Endothelial cell of umbilical vein (primary cell): ENCODE results near the gene FRS2. TPM values are rescaled to one million over a fixed set of nuclear protein-coding genes. Genes with fewer than 3 reads are reported as not detected.

Experiments used
- BruUV-seq: library from RNA; stranded (reverse); fragments of 400-500 nt; replicated peaks from 2 replicates; lab custom pipeline; 2021; lab: Mats Ljungman, UMichigan
- CTCF ChIA-PET: fragments of 300-600, 350-600 bp; sonication (Branson Sonifier 250); formaldehyde crosslinking; loops from one replicate; lab custom pipeline; 2021; ENCODE audit warnings: antibody characterized with exemption, inconsistent platforms; lab: Charles Lee
- POLR2A ChIA-PET: fragments of 300-600, 350-600 bp; sonication (Branson Sonifier 250); formaldehyde crosslinking; loops from one replicate; lab custom pipeline; 2021; ENCODE audit warnings: antibody characterized with exemption, inconsistent platforms; lab: Charles Lee
- DNase-seq: peaks from one replicate; pipeline ENCODE4 v3.0.0-alpha.2; 2011; ENCODE audit warnings: low read depth, low spot score
- FAIRE-seq: peaks from 2 replicates; lab custom pipeline; 2011; peaks lifted over from hg19 to GRCh38; lab: Jason Lieb, UNC
- H2AFZ ChIP-seq: 2 replicates; pipeline ENCODE4 v1.6.0; 2012; ENCODE audit warnings: low read depth, low read length, control low read depth, inconsistent platforms
- H3K27ac ChIP-seq: 2 replicates; pipeline ENCODE4 v1.5.1; 2011; ENCODE audit warnings: low read depth, mild to moderate bottlenecking, control low read depth, low read length, moderate library complexity; ENCODE audit not compliant: insufficient read depth
- H3K27me3 ChIP-seq, 2 experiments: 2 replicates each; pipeline versions ENCODE4 v1.6.0 to v1.6.1; 2011; ENCODE audit warnings: low read length in 2 of 2, mixed read lengths in 1 of 2; ENCODE audit not compliant: control insufficient read depth in 2 of 2, insufficient read depth in 2 of 2
- H3K36me3 ChIP-seq, 2 experiments: 2 replicates in 1 of 2; 3 replicates in 1 of 2; pipeline ENCODE4 v1.5.1; 2011; ENCODE audit warnings: low read length in 2 of 2, mild to moderate bottlenecking in 1 of 2, moderate library complexity in 1 of 2; ENCODE audit not compliant: control insufficient read depth in 2 of 2, insufficient read depth in 2 of 2; ENCODE audit errors: extremely low read depth in 1 of 2
- H3K4me1 ChIP-seq: 3 replicates; pipeline ENCODE4 v1.5.1; 2011; ENCODE audit warnings: mild to moderate bottlenecking, low read length; ENCODE audit not compliant: control insufficient read depth, insufficient read depth; ENCODE audit errors: extremely low read depth
- H3K4me2 ChIP-seq: 2 replicates; pipeline ENCODE4 v1.6.1; 2011; ENCODE audit warnings: low read length, control low read depth, mixed read lengths; ENCODE audit not compliant: insufficient read depth
- H3K4me3 ChIP-seq, 3 experiments: fragments of 200-600 bp in 1 of 3; sonication (generic), shearing (Covaris generic) in 1 of 3; replicated peaks in 1 of 3; 2 replicates each; pipeline ENCODE4 v1.5.1; 2011 to 2016; ENCODE audit warnings: control low read depth in 3 of 3, low read length in 3 of 3, mild to moderate bottlenecking in 2 of 3, inconsistent platforms in 1 of 3, low read depth in 1 of 3, moderate library complexity in 1 of 3; ENCODE audit not compliant: insufficient read depth in 1 of 3
- H3K79me2 ChIP-seq: 2 replicates; pipeline ENCODE4 v1.6.0; 2012; ENCODE audit warnings: low read length, inconsistent platforms; ENCODE audit not compliant: control insufficient read depth, insufficient read depth
- H3K9ac ChIP-seq: replicated peaks from 2 replicates; pipeline ENCODE3; 2011; ENCODE audit warnings: low read length, control low read depth; ENCODE audit not compliant: insufficient read depth; ENCODE audit errors: extremely low read depth
- H3K9me1 ChIP-seq: replicated peaks from 3 replicates; pipeline ENCODE4 v1.6.0; 2011; ENCODE audit warnings: mild to moderate bottlenecking, low read length; ENCODE audit not compliant: control insufficient read depth, insufficient read depth; ENCODE audit errors: extremely low read depth
- H3K9me3 ChIP-seq: replicated peaks from 2 replicates; pipeline ENCODE4 v1.5.1; 2012; ENCODE audit warnings: low read length, inconsistent platforms; ENCODE audit not compliant: control insufficient read depth, insufficient read depth
- H4K20me1 ChIP-seq: replicated peaks from 2 replicates; pipeline ENCODE3; 2011; ENCODE audit warnings: mild to moderate bottlenecking, low read length; ENCODE audit not compliant: control insufficient read depth, insufficient read depth; ENCODE audit errors: extremely low read depth
- EZH2 ChIP-seq: IDR thresholded peaks from 2 replicates; pipeline ENCODE4 v1.6.1; 2012; ENCODE audit warnings: borderline replicate concordance, low read depth, mild to moderate bottlenecking, moderate library complexity, low read length, inconsistent platforms; ENCODE audit not compliant: severe bottlenecking
- FOS ChIP-seq: IDR thresholded peaks from 2 replicates; pipeline ENCODE4 v1.6.1; 2011; ENCODE audit warnings: mild to moderate bottlenecking, low read length, moderate library complexity, borderline replicate concordance; ENCODE audit not compliant: insufficient read depth
- GATA2 ChIP-seq: IDR thresholded peaks from 2 replicates; pipeline ENCODE4 v1.7.0; 2011; ENCODE audit warnings: low read depth, mild to moderate bottlenecking, moderate library complexity, mixed read lengths, low read length; ENCODE audit not compliant: insufficient read length, insufficient read depth
- JUN ChIP-seq: IDR thresholded peaks from 2 replicates; pipeline ENCODE4 v1.6.1; 2011; ENCODE audit warnings: borderline replicate concordance, low read depth; ENCODE audit not compliant: insufficient read length, insufficient read depth
- MYC ChIP-seq: IDR thresholded peaks from one replicate; pipeline ENCODE4 v1.6.1; 2011; ENCODE audit warnings: mild to moderate bottlenecking, low read depth, low read length
- POLR2A ChIP-seq: IDR thresholded peaks from 2 replicates; pipeline ENCODE4 v1.6.1; 2012; ENCODE audit warnings: low read depth, mild to moderate bottlenecking, control low read depth, low read length
- POLR2AphosphoS5 ChIP-seq: IDR thresholded peaks from 2 replicates; pipeline ENCODE4 v1.6.1; 2012; ENCODE audit warnings: low read depth, mild to moderate bottlenecking, control low read depth, low read length, moderate library complexity; ENCODE audit not compliant: insufficient read depth
- dilution Hi-C: fragments of 300-500 bp; cut with MboI; formaldehyde crosslinking; loops from one replicate; pipeline ENCODE4 v1.15.0; 2019; ENCODE audit warnings: low sequenced_read_pairs; ENCODE audit not compliant: extremely low pct_ligation_motif_present
- intact Hi-C: fragments of 100-400 bp; cut with micrococcal nuclease; formaldehyde crosslinking; loops from one replicate; pipeline ENCODE4 v1.10.0; 2022
- polyA plus RNA-seq, 4 experiments: library from polyadenylated mRNA; depleted of rRNA in 3 of 4; stranded (reverse) in 3 of 4; unstranded in 1 of 4; fragments of >200 nt; gene quantifications; 2 replicates each; pipeline versions ENCODE4 v1.2.1 to v1.2.3, GENCODE V29; 2011 to 2012; ENCODE audit warnings: missing spikeins in 1 of 4
- total RNA-seq: library from RNA; stranded (reverse); gene quantifications from 2 replicates; pipeline ENCODE4 v1.2.3, GENCODE V29; 2021
- TF ChIP-seq, protein P1 (sequence below): IDR thresholded peaks from 2 replicates; pipeline ENCODE4 v1.6.1; 2011; ENCODE audit not compliant: insufficient read depth, insufficient read length
- TF ChIP-seq, protein P2 (sequence below), 2 donors: IDR thresholded peaks; 1 replicate in 1 of 2; 2 replicates in 1 of 2; pipeline ENCODE4 v1.5.1; 2011; ENCODE audit warnings: low read length in 2 of 2, mild to moderate bottlenecking in 2 of 2, moderate library complexity in 2 of 2, control low read depth in 1 of 2, inconsistent platforms in 1 of 2, low read depth in 1 of 2; ENCODE audit not compliant: insufficient read depth in 1 of 2; ENCODE audit errors: extremely low read depth in 1 of 2

The FRS2 gene
- total and polyA plus RNA-seq, 2 donors (not counting 3 experiments of a cell fraction or from before 2014, with no cell fraction given): 6.3 to 15.5 TPM

GRCh38 chr12:69421548-69421947, 48.6 kb upstream of the FRS2 start:
- H3K4me1 ChIP-seq: no peaks in the 10 kb centered on the region
- H2AFZ ChIP-seq: no peak overlapping the region
- H3K4me2 ChIP-seq: no peak overlapping the region
- H3K27ac ChIP-seq: no peak overlapping the region
- H3K36me3 ChIP-seq: no peaks in the 10 kb centered on the region
- DNase-seq (no peak), FAIRE-seq (no peak)
- no peaks in the 10 kb centered on the region for H3K9me3 ChIP-seq
- no peaks in the 10 kb centered on the region for H3K9me1 ChIP-seq
- H3K4me3 ChIP-seq: no peak overlapping the region
- no peak overlapping the region for H3K9ac ChIP-seq
- no peak for TF ChIP-seq MYC
- TF ChIP-seq POLR2A: no peak
- TF ChIP-seq POLR2AphosphoS5: no peak
- TF ChIP-seq, protein P1, sequence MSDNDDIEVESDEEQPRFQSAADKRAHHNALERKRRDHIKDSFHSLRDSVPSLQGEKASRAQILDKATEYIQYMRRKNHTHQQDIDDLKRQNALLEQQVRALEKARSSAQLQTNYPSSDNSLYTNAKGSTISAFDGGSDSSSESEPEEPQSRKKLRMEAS: no peak
- TF ChIP-seq EZH2: no peak
- no peak for TF ChIP-seq JUN
- no peak for TF ChIP-seq FOS
- no peak for TF ChIP-seq GATA2
- TF ChIP-seq, protein P2, sequence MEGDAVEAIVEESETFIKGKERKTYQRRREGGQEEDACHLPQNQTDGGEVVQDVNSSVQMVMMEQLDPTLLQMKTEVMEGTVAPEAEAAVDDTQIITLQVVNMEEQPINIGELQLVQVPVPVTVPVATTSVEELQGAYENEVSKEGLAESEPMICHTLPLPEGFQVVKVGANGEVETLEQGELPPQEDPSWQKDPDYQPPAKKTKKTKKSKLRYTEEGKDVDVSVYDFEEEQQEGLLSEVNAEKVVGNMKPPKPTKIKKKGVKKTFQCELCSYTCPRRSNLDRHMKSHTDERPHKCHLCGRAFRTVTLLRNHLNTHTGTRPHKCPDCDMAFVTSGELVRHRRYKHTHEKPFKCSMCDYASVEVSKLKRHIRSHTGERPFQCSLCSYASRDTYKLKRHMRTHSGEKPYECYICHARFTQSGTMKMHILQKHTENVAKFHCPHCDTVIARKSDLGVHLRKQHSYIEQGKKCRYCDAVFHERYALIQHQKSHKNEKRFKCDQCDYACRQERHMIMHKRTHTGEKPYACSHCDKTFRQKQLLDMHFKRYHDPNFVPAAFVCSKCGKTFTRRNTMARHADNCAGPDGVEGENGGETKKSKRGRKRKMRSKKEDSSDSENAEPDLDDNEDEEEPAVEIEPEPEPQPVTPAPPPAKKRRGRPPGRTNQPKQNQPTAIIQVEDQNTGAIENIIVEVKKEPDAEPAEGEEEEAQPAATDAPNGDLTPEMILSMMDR (IDR thresholded peaks at IDR 0.05; ENCODE audit: extremely low read depth in 1 of 2, insufficient read depth in 1 of 2, low read depth in 1 of 2, low read length in 2 of 2): no peak
- H3K79me2 ChIP-seq: no peaks in the 10 kb centered on the region
- BruUV-seq: no TSS peak
- dilution Hi-C loops (no loop called here), intact Hi-C loops (no loop called here)
- no peaks in the 10 kb centered on the region for H4K20me1 ChIP-seq
- H3K27me3 ChIP-seq: no peaks in the 10 kb centered on the region
- ChIA-PET CTCF (interaction anchor here (9.1 kb wide), 1 partner anchor 149 kb away, joined by 69 read pairs; no protein-coding TSS in a partner anchor), POLR2A (no interaction called here)
